A549 (cell line): ENCODE results near the gene TTR. TPM values are rescaled to one million over a fixed set of nuclear protein-coding genes. Genes with fewer than 3 reads are reported as not detected.

Experiments
- ATAC-seq, 2 experiments: fragments of 200-7000 bp in 1 of 2; fragments of >200 bp in 1 of 2; cut with Nextera tagmentation in 1 of 2; cut with Tn5 transposase in 1 of 2; 3 replicates each; pipeline versions ENCODE4 v1.8.0 to v1.9.1; 2018 to 2020; ENCODE audit warnings: mild to moderate bottlenecking in 1 of 2, moderate library complexity in 1 of 2
- CTCF ChIA-PET: fragments of 300-600 bp; sonication (Branson Sonifier 250); formaldehyde crosslinking; extraction: SDS; loops from one replicate; lab custom pipeline; 2021; ENCODE audit warnings: antibody characterized with exemption, inconsistent platforms; lab: Yijun Ruan, JAX
- POLR2A ChIA-PET: fragments of 350-600 bp; formaldehyde crosslinking; extraction: SDS; loops from one replicate; lab custom pipeline; 2021; ENCODE audit warnings: antibody characterized with exemption, inconsistent platforms; lab: Yijun Ruan, JAX
- DNase-seq, 2 experiments: peaks; one replicate each; pipeline versions ENCODE4 v3.0.0 to v3.0.0-alpha.2; 2011 to 2016; ENCODE audit warnings: low read depth in 1 of 2, low spot score in 1 of 2
- FAIRE-seq: peaks from 2 replicates; lab custom pipeline; 2011; peaks lifted over from hg19 to GRCh38; lab: Jason Lieb, UNC
- H3K27ac ChIP-seq, 2 experiments: fragments of >200 bp; sonication (Bioruptor Twin); formaldehyde crosslinking; 3 replicates each; pipeline ENCODE4 v1.5.1; 2016 to 2017
- H3K4me1 ChIP-seq: fragments of >200 bp; sonication (Bioruptor Twin); formaldehyde crosslinking; 3 replicates; pipeline ENCODE4 v1.6.1; 2016
- H3K4me2 ChIP-seq: fragments of >200 bp; sonication (Bioruptor Twin); formaldehyde crosslinking; 3 replicates; pipeline ENCODE4 v1.6.1; 2016
- H3K4me3 ChIP-seq: fragments of >200 bp; sonication (Bioruptor Twin); formaldehyde crosslinking; 3 replicates; pipeline ENCODE4 v1.5.1; 2016
- H3K9me3 ChIP-seq: fragments of >200 bp; sonication (Bioruptor Twin); formaldehyde crosslinking; 3 replicates; pipeline ENCODE4 v1.6.1; 2016
- CBX2 ChIP-seq: fragments of 200-600 bp; sonication (generic); IDR thresholded peaks from 2 replicates; pipeline ENCODE4 v1.6.1; 2016; ENCODE audit warnings: low read depth, mild to moderate bottlenecking, borderline replicate concordance
- CEBPB ChIP-seq, 2 experiments: fragments of >200 bp in 1 of 2; sonication (Bioruptor Twin) in 1 of 2; formaldehyde crosslinking in 1 of 2; IDR thresholded peaks; 2 replicates each; pipeline ENCODE4 v1.6.1; 2012 to 2016
- EHF ChIP-seq: fragments of 250-450 bp; sonication (Bioruptor Pico); IDR thresholded peaks from 2 replicates; pipeline ENCODE4 v1.5.0; 2020; ENCODE audit warnings: mild to moderate bottlenecking
- EP300 ChIP-seq, 2 experiments: fragments of >200 bp; sonication (Bioruptor Twin); formaldehyde crosslinking; IDR thresholded peaks; 2 replicates in 1 of 2; 3 replicates in 1 of 2; pipeline ENCODE4 v1.6.1; 2016 to 2017
- ESRRA ChIP-seq: fragments of 150-350 bp; IDR thresholded peaks from 2 replicates; pipeline ENCODE4 v1.6.1; 2014; ENCODE audit warnings: mild to moderate bottlenecking, low read length, borderline replicate concordance
- HDAC2 ChIP-seq: fragments of 200-600 bp; sonication (generic); IDR thresholded peaks from 2 replicates; pipeline ENCODE4 v1.6.1; 2016
- KDM1A ChIP-seq: fragments of 200-600 bp; sonication (generic); IDR thresholded peaks from 2 replicates; pipeline ENCODE4 v1.6.1; 2016; ENCODE audit warnings: low read depth, mild to moderate bottlenecking
- MYC ChIP-seq: IDR thresholded peaks from 2 replicates; pipeline ENCODE4 v1.6.1; 2012; ENCODE audit warnings: mild to moderate bottlenecking, inconsistent platforms, low read length, improper control_type of control experiment, borderline replicate concordance
- RFX5 ChIP-seq: fragments of 450-650 bp; IDR thresholded peaks from 2 replicates; pipeline ENCODE4 v1.7.1; 2014; ENCODE audit warnings: antibody characterized with exemption, mild to moderate bottlenecking, moderate library complexity
- TP53 ChIP-seq: fragments of 250-450 bp; sonication (Bioruptor Pico); IDR thresholded peaks from 2 replicates; pipeline ENCODE4 v1.5.0; 2021; ENCODE audit warnings: mild to moderate bottlenecking, moderate library complexity
- ZFP36 ChIP-seq: fragments of 450-650 bp; IDR thresholded peaks from 2 replicates; pipeline ENCODE4 v1.6.1; 2014; ENCODE audit warnings: borderline replicate concordance; ENCODE audit not compliant: partially characterized antibody
- ZNF302 ChIP-seq: fragments of 250-450 bp; sonication (Bioruptor Pico); IDR thresholded peaks from 2 replicates; pipeline ENCODE4 v1.9.0; 2021; ENCODE audit warnings: inconsistent platforms, mild to moderate bottlenecking, moderate library complexity
- WGBS: methylation state at CpG from one replicate; pipeline ENCODE4 v1.1.6; 2017; ENCODE audit errors: missing lambda C conversion rate; 5-methylcytosine and 5-hydroxymethylcytosine counted together
- polyA plus RNA-seq, 4 experiments: library from polyadenylated mRNA; depleted of rRNA in 3 of 4; stranded (reverse); fragments of >200 nt; fragmentation: RNase III in 1 of 4; extraction: RNeasy Plus Mini Kit Qiagen cat#74134 plus additional on column Dnase treatment in 1 of 4; gene quantifications; 2 replicates in 3 of 4; 3 replicates in 1 of 4; pipeline ENCODE4 v1.2.3, GENCODE V29; 2011 to 2017
- TF ChIP-seq, protein P1 (sequence below): fragments of 250-450 bp; sonication (Bioruptor Pico); IDR thresholded peaks from 2 replicates; pipeline ENCODE4 v1.5.0; 2021; ENCODE audit warnings: mild to moderate bottlenecking, moderate library complexity, borderline replicate concordance
- TF ChIP-seq, protein P2 (sequence below): fragments of 450-650 bp; IDR thresholded peaks from 2 replicates; pipeline ENCODE4 v1.6.1; 2014; ENCODE audit warnings: antibody characterized with exemption
- TF ChIP-seq, protein P3 (sequence below): IDR thresholded peaks from 2 replicates; pipeline ENCODE4 v1.6.1; 2012
- TF ChIP-seq, protein P4 (sequence below): fragments of >200 bp; sonication (Bioruptor Twin); formaldehyde crosslinking; IDR thresholded peaks from 3 replicates; pipeline ENCODE4 v1.5.1; 2016
- TF ChIP-seq, protein P5 (sequence below): IDR thresholded peaks from 2 replicates; pipeline ENCODE4 v1.6.1; 2012; ENCODE audit warnings: low read depth, borderline replicate concordance
- TF ChIP-seq, protein P6 (sequence below): fragments of 200-600 bp; sonication (generic); IDR thresholded peaks from 2 replicates; pipeline ENCODE4 v1.6.1; 2016; ENCODE audit warnings: antibody characterized with exemption, mild to moderate bottlenecking, moderate library complexity
- TF ChIP-seq, protein P7 (sequence below): fragments of 150-350 bp; IDR thresholded peaks from 2 replicates; pipeline ENCODE4 v1.6.1; 2014; ENCODE audit warnings: low read depth, mild to moderate bottlenecking, low read length

Gene TTR
- polyA plus RNA-seq, 2 of the 4 experiments (the other 2 are of a cell fraction) = 0.18 to 0.28 TPM

DNA sequence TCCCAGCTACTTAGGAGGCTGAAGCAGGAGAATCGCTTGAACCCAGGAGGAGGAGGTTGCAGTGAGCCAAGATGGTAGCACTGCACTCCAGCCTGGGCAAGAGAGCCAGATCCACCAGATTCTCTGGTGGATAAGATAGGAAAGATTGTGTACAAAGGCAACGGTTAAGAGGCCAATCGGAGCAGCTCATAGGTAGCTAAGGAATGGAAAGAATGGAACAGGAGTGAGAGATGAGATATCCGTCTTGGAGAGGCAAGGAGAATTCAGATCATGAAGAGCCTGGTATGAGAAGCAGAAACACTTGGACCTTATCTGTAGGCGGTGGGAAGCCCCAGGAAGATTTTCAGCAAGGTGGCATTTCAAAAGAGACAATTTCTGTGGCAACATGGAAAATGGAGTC lies 27.1 kb downstream of the TTR start:
- TF ChIP-seq MYC (no peak), RFX5 (no peak), EP300 (IDR thresholded peaks at IDR 0.05) (no peak), TP53 (CRISPR knock-in tag) (no peak), HDAC2 (no peak), CBX2 (no peak), ZFP36 (no peak), ZNF302 (CRISPR knock-in tag) (no peak), EHF (CRISPR knock-in tag) (no peak), KDM1A (no peak), ESRRA (no peak), CEBPB (IDR thresholded peaks at IDR 0.05) (no peak)
- TF ChIP-seq, protein P1, sequence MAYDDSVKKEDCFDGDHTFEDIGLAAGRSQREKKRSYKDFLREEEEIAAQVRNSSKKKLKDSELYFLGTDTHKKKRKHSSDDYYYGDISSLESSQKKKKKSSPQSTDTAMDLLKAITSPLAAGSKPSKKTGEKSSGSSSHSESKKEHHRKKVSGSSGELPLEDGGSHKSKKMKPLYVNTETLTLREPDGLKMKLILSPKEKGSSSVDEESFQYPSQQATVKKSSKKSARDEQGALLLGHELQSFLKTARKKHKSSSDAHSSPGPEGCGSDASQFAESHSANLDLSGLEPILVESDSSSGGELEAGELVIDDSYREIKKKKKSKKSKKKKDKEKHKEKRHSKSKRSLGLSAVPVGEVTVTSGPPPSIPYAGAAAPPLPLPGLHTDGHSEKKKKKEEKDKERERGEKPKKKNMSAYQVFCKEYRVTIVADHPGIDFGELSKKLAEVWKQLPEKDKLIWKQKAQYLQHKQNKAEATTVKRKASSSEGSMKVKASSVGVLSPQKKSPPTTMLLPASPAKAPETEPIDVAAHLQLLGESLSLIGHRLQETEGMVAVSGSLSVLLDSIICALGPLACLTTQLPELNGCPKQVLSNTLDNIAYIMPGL = no peak
- TF ChIP-seq, protein P2, sequence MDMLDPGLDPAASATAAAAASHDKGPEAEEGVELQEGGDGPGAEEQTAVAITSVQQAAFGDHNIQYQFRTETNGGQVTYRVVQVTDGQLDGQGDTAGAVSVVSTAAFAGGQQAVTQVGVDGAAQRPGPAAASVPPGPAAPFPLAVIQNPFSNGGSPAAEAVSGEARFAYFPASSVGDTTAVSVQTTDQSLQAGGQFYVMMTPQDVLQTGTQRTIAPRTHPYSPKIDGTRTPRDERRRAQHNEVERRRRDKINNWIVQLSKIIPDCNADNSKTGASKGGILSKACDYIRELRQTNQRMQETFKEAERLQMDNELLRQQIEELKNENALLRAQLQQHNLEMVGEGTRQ = no peak
- TF ChIP-seq, protein P3, sequence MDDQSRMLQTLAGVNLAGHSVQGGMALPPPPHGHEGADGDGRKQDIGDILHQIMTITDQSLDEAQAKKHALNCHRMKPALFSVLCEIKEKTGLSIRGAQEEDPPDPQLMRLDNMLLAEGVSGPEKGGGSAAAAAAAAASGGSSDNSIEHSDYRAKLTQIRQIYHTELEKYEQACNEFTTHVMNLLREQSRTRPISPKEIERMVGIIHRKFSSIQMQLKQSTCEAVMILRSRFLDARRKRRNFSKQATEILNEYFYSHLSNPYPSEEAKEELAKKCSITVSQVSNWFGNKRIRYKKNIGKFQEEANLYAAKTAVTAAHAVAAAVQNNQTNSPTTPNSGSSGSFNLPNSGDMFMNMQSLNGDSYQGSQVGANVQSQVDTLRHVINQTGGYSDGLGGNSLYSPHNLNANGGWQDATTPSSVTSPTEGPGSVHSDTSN = no peak
- TF ChIP-seq, protein P4, sequence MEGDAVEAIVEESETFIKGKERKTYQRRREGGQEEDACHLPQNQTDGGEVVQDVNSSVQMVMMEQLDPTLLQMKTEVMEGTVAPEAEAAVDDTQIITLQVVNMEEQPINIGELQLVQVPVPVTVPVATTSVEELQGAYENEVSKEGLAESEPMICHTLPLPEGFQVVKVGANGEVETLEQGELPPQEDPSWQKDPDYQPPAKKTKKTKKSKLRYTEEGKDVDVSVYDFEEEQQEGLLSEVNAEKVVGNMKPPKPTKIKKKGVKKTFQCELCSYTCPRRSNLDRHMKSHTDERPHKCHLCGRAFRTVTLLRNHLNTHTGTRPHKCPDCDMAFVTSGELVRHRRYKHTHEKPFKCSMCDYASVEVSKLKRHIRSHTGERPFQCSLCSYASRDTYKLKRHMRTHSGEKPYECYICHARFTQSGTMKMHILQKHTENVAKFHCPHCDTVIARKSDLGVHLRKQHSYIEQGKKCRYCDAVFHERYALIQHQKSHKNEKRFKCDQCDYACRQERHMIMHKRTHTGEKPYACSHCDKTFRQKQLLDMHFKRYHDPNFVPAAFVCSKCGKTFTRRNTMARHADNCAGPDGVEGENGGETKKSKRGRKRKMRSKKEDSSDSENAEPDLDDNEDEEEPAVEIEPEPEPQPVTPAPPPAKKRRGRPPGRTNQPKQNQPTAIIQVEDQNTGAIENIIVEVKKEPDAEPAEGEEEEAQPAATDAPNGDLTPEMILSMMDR = no peak
- TF ChIP-seq, protein P5, sequence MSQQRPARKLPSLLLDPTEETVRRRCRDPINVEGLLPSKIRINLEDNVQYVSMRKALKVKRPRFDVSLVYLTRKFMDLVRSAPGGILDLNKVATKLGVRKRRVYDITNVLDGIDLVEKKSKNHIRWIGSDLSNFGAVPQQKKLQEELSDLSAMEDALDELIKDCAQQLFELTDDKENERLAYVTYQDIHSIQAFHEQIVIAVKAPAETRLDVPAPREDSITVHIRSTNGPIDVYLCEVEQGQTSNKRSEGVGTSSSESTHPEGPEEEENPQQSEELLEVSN = no peak
- TF ChIP-seq, protein P6, sequence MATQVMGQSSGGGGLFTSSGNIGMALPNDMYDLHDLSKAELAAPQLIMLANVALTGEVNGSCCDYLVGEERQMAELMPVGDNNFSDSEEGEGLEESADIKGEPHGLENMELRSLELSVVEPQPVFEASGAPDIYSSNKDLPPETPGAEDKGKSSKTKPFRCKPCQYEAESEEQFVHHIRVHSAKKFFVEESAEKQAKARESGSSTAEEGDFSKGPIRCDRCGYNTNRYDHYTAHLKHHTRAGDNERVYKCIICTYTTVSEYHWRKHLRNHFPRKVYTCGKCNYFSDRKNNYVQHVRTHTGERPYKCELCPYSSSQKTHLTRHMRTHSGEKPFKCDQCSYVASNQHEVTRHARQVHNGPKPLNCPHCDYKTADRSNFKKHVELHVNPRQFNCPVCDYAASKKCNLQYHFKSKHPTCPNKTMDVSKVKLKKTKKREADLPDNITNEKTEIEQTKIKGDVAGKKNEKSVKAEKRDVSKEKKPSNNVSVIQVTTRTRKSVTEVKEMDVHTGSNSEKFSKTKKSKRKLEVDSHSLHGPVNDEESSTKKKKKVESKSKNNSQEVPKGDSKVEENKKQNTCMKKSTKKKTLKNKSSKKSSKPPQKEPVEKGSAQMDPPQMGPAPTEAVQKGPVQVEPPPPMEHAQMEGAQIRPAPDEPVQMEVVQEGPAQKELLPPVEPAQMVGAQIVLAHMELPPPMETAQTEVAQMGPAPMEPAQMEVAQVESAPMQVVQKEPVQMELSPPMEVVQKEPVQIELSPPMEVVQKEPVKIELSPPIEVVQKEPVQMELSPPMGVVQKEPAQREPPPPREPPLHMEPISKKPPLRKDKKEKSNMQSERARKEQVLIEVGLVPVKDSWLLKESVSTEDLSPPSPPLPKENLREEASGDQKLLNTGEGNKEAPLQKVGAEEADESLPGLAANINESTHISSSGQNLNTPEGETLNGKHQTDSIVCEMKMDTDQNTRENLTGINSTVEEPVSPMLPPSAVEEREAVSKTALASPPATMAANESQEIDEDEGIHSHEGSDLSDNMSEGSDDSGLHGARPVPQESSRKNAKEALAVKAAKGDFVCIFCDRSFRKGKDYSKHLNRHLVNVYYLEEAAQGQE = no peak
- TF ChIP-seq, protein P7, sequence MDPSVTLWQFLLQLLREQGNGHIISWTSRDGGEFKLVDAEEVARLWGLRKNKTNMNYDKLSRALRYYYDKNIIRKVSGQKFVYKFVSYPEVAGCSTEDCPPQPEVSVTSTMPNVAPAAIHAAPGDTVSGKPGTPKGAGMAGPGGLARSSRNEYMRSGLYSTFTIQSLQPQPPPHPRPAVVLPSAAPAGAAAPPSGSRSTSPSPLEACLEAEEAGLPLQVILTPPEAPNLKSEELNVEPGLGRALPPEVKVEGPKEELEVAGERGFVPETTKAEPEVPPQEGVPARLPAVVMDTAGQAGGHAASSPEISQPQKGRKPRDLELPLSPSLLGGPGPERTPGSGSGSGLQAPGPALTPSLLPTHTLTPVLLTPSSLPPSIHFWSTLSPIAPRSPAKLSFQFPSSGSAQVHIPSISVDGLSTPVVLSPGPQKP = no peak
- TF ChIP-seq, all 56 proteins: peak for 0
- Histone ChIP-seq H3K4me1 (no peaks in the 10 kb centered on the region), H3K27ac (no peak overlapping the region), H3K9me3 (no peaks in the 10 kb centered on the region), H3K4me3 (no peak overlapping the region), H3K4me2 (no peak overlapping the region)
- DNase-seq = no peak
- no peak for ATAC-seq
- CTCF ChIA-PET = no interaction called here
- POLR2A ChIA-PET = no interaction called here
- FAIRE-seq = no peak
- 95% methylated on average over 5 of the region's 5 CpGs for WGBS
